ACC112 (cell line): ENCODE results near the gene ZNF441.
A peak's percentile ranks its signal among the peaks of the same experiment; 100 is the strongest.

Source experiments
- H2AFZ ChIP-seq: fragments of 200-600 bp; sonication (generic); one replicate; pipeline ENCODE4 v1.6.0; 2017; ENCODE audit warnings: antibody characterized with exemption, low read length; ENCODE audit not compliant: unreplicated experiment
- H3K27ac ChIP-seq: fragments of 200-600 bp; sonication (generic); 2 replicates; pipeline ENCODE4 v1.5.1; 2014; ENCODE audit warnings: low read depth, mild to moderate bottlenecking, antibody characterized with exemption, low read length, moderate library complexity
- H3K27me3 ChIP-seq: fragments of 200-600 bp; sonication (generic); 2 replicates; pipeline ENCODE4 v1.6.1; 2014; ENCODE audit warnings: mild to moderate bottlenecking, antibody characterized with exemption, low read length, moderate library complexity, mixed read lengths; ENCODE audit not compliant: insufficient read depth
- H3K36me3 ChIP-seq: fragments of 200-600 bp; sonication (generic); 2 replicates; pipeline ENCODE4 v1.6.1; 2016; ENCODE audit warnings: mild to moderate bottlenecking, antibody characterized with exemption, low read length, moderate library complexity, mixed read lengths; ENCODE audit not compliant: insufficient read depth
- H3K4me1 ChIP-seq: fragments of 200-600 bp; sonication (generic); one replicate; pipeline ENCODE4 v1.6.1; 2016; ENCODE audit warnings: low read length, mixed read lengths; ENCODE audit not compliant: insufficient read depth, unreplicated experiment, control insufficient read depth
- H3K4me3 ChIP-seq: fragments of 200-600 bp; sonication (generic); 2 replicates; pipeline ENCODE4 v1.5.1; 2014; ENCODE audit warnings: mild to moderate bottlenecking, low read depth, low read length
- H3K79me2 ChIP-seq: fragments of 200-600 bp; sonication (generic); one replicate; pipeline ENCODE4 v1.6.0; 2016; ENCODE audit warnings: low read length; ENCODE audit not compliant: control insufficient read depth, unreplicated experiment, insufficient read depth

The ZNF441 gene

DNA sequence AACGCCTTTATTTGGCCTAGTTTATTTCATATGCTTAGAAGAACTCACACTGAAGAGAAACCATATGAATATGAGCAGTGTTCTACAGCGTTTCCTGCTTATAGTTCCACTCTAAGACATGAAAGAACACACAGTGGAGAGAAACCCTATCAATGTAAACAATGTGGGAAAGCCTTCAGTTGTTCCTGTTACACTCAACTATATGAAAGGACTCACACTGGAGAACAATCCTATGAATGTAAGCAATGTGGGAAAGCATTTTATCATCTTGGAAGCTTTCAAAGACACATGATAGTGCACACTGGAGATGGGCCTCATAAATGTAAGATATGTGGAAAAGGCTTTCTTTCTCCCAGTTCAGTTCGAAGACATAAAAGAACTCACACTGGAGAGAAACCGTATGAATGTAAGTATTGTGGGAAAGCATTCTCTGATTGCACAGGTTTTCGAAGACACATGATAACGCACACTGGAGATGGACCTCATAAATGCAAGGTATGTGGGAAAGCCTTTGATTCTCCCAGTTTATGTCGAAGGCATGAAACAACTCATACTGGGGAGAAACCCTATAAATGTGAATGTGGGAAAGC lies 13.7 kb downstream of the ZNF441 start:
- Histone ChIP-seq H3K36me3 (peaks cover 65% of the 10 kb centered on the region), H3K4me1 (no peaks in the 10 kb centered on the region), H2AFZ (no peak overlapping the region), H3K27ac (no peak overlapping the region), H3K4me3 (no peak overlapping the region), H3K27me3 (no peaks in the 10 kb centered on the region), H3K79me2 (peaks cover 5% of the 10 kb centered on the region)

DNA sequence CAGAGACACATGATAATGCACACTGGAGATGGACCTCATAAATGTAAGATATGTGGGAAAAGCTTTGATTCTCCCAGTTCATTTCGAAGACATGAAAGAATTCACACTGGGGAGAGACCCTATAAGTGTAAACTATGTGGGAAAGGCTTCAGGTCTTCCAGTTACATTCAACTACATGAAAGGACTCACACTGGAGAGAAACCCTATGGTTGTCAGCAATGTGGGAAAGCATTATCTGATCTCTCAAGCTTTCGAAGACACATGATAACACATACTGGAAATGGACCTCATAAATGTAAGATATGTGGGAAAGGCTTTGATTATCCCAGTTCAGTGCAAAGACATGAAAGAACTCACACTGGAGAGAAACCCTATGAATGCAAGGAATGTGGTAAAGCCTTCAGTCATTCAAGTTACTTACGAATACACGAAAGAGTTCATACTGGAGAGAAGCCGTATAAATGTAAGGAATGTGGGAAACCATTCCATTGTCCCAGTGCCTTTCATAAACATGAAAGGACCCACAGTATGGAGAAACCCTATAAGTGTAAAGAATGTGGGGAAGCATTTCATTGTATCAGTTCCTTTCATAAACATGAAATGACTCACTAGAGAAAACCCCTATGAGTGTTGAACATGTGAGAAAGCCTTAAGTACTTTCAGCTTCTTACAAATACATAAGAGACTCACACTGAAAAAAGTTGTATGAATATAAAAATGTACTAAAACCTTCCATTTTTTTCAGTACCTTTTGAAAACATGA lies 14.7 kb downstream of the ZNF441 start:
- Histone ChIP-seq H2AFZ (no peak overlapping the region), H3K4me3 (no peak overlapping the region), H3K4me1 (no peaks in the 10 kb centered on the region), H3K27me3 (no peaks in the 10 kb centered on the region), H3K36me3 (peaks cover 65% of the 10 kb centered on the region), H3K79me2 (no peaks in the 10 kb centered on the region), H3K27ac (no peak overlapping the region)

DNA sequence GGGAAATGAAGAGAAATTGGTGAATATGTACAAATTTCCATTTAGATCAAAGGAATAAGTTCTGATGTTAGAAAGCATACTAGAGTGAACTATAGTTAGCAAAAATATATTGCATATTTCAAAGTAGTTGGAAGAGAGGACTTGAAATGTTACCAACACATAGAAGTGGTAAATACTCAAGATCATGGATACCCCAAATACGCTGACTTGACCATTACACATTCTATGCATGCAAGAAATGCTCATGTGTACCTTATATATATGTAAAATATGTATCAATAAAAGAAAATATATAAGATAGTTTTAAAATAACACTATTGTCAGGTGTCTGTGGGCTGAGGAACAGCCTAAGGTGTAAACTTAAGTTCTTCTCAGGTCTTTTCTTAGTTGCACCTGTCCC lies 17.0 kb downstream of the ZNF441 start:
- no peaks in the 10 kb centered on the region for H3K27me3 ChIP-seq

GRCh38 chr19:11784356-11784755 lies 17.6 kb downstream of the ZNF441 start:
- Histone ChIP-seq H2AFZ (no peak overlapping the region), H3K4me3 (no peak overlapping the region), H3K36me3 (peaks cover 43% of the 10 kb centered on the region), H3K79me2 (no peaks in the 10 kb centered on the region), H3K27ac (no peak overlapping the region), H3K27me3 (no peaks in the 10 kb centered on the region), H3K4me1 (no peaks in the 10 kb centered on the region)

More for the DNA sequence above, 17.0 kb downstream of the ZNF441 start:
- peaks cover 47% of the 10 kb centered on the region for H3K36me3 ChIP-seq
- no peak overlapping the region for H2AFZ ChIP-seq
- no peaks in the 10 kb centered on the region for H3K4me1 ChIP-seq
- no peak overlapping the region for H3K27ac ChIP-seq
- no peaks in the 10 kb centered on the region for H3K79me2 ChIP-seq
- H3K4me3 ChIP-seq, result no peak overlapping the region

DNA sequence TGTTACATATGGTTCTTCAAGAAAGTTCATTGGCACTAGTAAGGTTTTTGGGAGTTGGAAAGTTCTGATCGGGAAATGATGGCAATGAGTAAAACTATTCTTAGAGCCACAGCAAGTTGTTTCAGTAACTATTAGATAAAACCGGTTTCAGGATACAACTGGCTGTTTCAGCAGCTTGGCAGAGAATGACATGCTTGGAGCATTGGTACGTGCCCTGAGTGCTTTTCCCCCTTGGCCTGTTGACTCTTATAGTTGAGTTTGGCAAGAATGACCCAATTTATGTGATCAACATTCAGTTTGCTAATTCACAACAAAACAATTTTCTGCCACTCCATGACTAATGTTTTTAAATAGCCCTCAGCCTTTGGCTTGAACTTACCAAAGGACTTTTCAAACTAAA lies 20.7 kb downstream of the ZNF441 start:
- Histone ChIP-seq H3K27ac (no peak overlapping the region), H3K4me3 (no peak overlapping the region), H3K79me2 (no peaks in the 10 kb centered on the region), H3K27me3 (no peaks in the 10 kb centered on the region), H3K4me1 (no peaks in the 10 kb centered on the region), H3K36me3 (peaks cover 14% of the 10 kb centered on the region), H2AFZ (no peak overlapping the region)

DNA sequence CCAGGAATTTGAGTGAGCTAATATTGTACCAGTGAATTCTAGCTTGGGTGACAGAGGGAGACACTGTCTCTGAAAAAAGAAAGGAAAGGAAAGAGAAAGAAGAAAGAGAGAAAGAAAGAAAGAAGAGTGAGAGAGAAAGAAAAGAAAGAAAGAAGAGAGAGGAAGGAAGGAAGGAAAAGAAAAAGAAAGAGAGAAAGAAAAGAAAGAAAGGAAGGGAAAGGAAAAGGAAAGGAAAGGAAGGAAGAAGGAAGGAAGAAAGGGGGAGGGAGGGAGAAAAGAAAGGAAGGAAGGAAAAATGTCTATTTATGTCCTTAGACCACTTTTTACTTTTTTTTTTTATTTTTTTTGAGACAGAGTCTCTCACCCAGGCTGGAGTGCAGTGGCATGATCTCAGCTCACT lies 26.1 kb downstream of the ZNF441 start:
- no peak overlapping the region for H3K27ac ChIP-seq
- H3K4me3 ChIP-seq, result no peak overlapping the region
- H3K27me3 ChIP-seq, result no peaks in the 10 kb centered on the region
- peaks cover 3% of the 10 kb centered on the region for H3K4me1 ChIP-seq
- H3K36me3 ChIP-seq, result no peaks in the 10 kb centered on the region
- no peaks in the 10 kb centered on the region for H3K79me2 ChIP-seq
- H2AFZ ChIP-seq, result no peak overlapping the region

DNA sequence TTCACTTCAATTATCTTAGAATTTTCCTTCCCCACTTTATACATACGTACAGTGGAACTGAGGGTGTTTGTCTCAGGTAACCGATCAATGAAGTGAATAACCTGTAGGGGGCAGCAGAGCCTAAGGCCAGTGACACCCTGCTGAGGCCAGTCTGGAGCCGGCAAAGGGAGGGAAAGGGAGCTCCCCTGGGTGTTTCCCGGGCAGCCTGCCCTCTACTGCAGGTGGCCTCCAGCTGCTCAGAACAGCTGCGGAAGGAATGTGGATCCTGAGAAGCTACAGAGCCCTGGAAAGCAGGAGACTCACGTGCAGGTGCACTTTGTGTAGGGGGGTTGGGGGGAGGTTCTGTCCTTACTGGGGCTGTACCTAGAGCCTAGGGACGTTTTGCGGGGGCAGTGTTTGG lies 30.7 kb downstream of the ZNF441 start:
- H3K79me2 ChIP-seq, result no peaks in the 10 kb centered on the region
- H3K4me3 ChIP-seq, result no peak overlapping the region
- H2AFZ ChIP-seq, result no peak overlapping the region
- H3K36me3 ChIP-seq, result no peaks in the 10 kb centered on the region
- peaks cover 3% of the 10 kb centered on the region for H3K4me1 ChIP-seq
- H3K27me3 ChIP-seq, result no peaks in the 10 kb centered on the region
- no peak overlapping the region for H3K27ac ChIP-seq

DNA sequence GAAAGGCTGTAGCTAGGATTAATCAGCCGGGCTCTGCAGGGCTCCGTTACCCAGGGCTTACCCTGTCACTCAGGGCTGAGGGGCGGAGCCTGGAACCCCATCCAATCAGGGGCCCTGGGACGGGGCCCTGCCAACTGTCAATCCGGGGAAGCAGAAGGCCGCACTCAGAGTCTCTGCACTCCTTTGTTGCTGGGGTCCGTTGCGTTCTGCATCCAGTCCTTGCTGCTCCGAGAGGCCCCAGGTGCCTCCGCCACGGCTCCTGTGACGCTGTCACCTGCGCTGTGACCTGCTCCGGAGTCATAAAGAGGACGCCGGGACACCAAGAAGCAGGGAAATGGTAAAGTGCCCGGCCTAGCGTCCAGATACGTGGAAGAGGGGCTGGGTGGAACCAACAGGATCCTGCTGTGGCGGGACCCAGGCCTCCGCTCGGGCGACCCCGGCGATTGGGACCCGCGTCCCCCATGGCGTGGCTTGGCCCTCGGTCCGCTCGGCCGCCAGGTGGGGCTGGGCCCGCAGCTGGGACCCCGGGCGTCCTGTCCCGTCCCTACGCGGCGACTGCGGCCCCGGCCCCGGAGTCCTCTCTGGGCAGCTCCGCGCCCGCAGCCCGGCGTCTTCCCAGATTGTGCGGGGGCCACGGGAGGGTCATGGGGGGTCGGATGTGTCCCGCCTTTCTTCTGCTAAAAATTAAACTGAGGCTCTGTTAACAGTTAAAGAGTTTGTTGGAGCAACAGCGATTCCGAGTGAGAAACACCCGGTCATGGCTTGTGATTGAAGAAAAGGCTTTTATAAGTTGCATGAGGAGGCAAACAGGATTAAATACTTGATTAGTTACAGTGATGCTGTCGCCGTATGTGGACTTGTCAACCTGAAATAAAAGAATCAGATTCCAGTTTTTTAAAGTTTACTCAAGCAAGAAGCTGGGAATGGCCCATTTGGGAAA lies 31.9 kb downstream of the ZNF441 start, which contains the start of gene ZNF491:
Gene ZNF491, plus strand, starts transcription at position 133 of the 940 bp plus-strand sequence. CDS start 7,431 bp downstream, outside the sequence.
- H2AFZ ChIP-seq, result peak within 1 kb of the TSS; percentile 86
- peak within 1 kb of the TSS; percentile 86 for H3K4me3 ChIP-seq
- H3K27me3 ChIP-seq, result no peaks in the 10 kb centered on the region
- no peaks in the 10 kb centered on the region for H3K36me3 ChIP-seq
- no peaks in the 10 kb centered on the region for H3K79me2 ChIP-seq
- peaks cover 3% of the 10 kb centered on the region for H3K4me1 ChIP-seq
- no peak within 1 kb of the TSS for H3K27ac ChIP-seq

- no peaks in the 10 kb centered on the region for H3K36me3 ChIP-seq
- H3K4me3 ChIP-seq, result no peak overlapping the region
- H3K27ac ChIP-seq, result no peak overlapping the region
- no peaks in the 10 kb centered on the region for H3K27me3 ChIP-seq
- H3K4me1 ChIP-seq, result no peaks in the 10 kb centered on the region
- no peaks in the 10 kb centered on the region for H3K79me2 ChIP-seq
- no peak overlapping the region for H2AFZ ChIP-seq
Measured at GRCh38 chr19:11806354-11807098, 39.7 kb downstream of the ZNF441 start.

- no peaks in the 10 kb centered on the region for H3K27me3 ChIP-seq
- no peak overlapping the region for H3K27ac ChIP-seq
- no peaks in the 10 kb centered on the region for H3K4me1 ChIP-seq
- H2AFZ ChIP-seq, result no peak overlapping the region
- no peaks in the 10 kb centered on the region for H3K79me2 ChIP-seq
- no peak overlapping the region for H3K4me3 ChIP-seq
- no peaks in the 10 kb centered on the region for H3K36me3 ChIP-seq
Measured at GRCh38 chr19:11807099-11807380, 40.2 kb downstream of the ZNF441 start.
